Body of pancreas (tissue), 4 donors: Measurements from ENCODE around the gene FYCO1.

Experiments
- POLR2A ChIP-seq, 3 donors: fragments of 450-650 bp; IDR thresholded peaks; one replicate each; pipeline ENCODE4 v1.6.1; 2016; ENCODE audit warnings: antibody characterized with exemption in 3 of 3, mild to moderate bottlenecking in 2 of 3
- TF ChIP-seq, protein P1 (sequence below), 7 experiments: fragments of 450-650 bp in 4 of 7; fragments of 200-600 bp in 3 of 7; sonication (generic) in 3 of 7; IDR thresholded peaks; one replicate each; pipeline ENCODE4 v1.5.1; 2016 to 2019; ENCODE audit warnings: antibody characterized with exemption in 7 of 7

DNA sequence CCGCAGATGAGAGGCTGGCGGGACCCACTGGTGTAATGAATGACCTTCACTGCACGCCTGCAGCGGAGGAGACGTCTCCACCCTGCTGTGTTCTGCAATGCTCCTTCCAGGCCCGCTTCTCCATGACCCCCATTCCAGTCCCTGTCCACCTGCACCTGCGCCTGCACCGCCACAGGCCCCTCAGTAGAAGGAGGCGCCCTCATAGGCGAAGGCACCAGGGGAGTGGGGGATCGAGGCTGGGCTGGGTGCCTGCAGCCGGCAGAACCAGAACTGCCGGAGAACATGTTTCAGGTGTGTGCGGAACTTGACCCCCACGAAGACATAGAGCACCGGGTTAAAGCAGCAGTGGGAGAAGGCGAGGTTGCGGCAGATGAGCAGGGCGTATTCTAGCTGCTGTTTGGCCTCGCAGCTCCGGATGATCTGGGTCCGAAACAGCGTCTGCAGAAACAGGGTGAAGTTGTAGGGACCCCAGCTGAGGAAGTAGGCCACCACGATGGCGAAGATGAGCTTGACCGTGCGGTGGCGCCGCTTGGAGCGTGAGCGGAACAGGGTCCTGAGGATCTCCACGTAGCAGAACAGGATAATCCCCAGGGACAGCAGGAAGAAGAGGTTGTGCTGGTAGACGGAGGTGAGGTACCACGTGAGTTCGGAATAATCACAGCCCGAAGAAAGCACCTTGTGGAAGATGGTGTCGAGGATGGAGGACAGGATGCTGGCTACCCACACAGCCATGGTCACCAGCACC is 25.3 kb upstream of the FYCO1 start:
- TF ChIP-seq, protein P1, sequence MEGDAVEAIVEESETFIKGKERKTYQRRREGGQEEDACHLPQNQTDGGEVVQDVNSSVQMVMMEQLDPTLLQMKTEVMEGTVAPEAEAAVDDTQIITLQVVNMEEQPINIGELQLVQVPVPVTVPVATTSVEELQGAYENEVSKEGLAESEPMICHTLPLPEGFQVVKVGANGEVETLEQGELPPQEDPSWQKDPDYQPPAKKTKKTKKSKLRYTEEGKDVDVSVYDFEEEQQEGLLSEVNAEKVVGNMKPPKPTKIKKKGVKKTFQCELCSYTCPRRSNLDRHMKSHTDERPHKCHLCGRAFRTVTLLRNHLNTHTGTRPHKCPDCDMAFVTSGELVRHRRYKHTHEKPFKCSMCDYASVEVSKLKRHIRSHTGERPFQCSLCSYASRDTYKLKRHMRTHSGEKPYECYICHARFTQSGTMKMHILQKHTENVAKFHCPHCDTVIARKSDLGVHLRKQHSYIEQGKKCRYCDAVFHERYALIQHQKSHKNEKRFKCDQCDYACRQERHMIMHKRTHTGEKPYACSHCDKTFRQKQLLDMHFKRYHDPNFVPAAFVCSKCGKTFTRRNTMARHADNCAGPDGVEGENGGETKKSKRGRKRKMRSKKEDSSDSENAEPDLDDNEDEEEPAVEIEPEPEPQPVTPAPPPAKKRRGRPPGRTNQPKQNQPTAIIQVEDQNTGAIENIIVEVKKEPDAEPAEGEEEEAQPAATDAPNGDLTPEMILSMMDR (IDR thresholded peaks at IDR 0.05): no peak
- TF ChIP-seq POLR2A (IDR thresholded peaks at IDR 0.05): no peak
